Body of pancreas (tissue), 4 donors: ENCODE data around the gene CDK8.

Experiments used
- POLR2A ChIP-seq, 3 donors: fragments of 450-650 bp; IDR thresholded peaks; one replicate each; pipeline ENCODE4 v1.6.1; 2016; ENCODE audit warnings: antibody characterized with exemption in 3 of 3, mild to moderate bottlenecking in 2 of 3
- TF ChIP-seq, protein P1 (sequence below), 7 experiments: fragments of 450-650 bp in 4 of 7; fragments of 200-600 bp in 3 of 7; sonication (generic) in 3 of 7; IDR thresholded peaks; one replicate each; pipeline ENCODE4 v1.5.1; 2016 to 2019; ENCODE audit warnings: antibody characterized with exemption in 7 of 7

DNA sequence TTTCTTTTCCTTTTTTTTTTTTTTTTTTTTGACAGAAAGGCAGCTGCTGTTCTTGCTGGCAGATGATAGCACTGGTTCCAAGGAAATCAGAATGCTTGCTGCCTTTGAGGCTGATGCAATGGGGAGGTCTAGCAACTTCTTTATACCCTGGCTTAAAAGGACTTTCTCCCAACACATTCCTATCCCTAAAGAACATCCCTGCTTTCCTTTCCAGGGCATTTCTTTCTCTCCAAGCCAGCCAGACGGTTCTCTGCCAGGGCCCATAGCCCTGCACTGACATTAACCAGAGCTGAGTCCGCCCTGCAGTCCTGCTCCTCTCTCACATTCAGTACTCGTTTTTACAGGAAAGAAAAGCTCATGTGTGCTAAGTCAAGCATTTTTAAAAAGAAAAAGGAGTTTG is 169.7 kb downstream of the CDK8 start:
- no peak for TF ChIP-seq POLR2A (IDR thresholded peaks at IDR 0.05)
- TF ChIP-seq, protein P1, sequence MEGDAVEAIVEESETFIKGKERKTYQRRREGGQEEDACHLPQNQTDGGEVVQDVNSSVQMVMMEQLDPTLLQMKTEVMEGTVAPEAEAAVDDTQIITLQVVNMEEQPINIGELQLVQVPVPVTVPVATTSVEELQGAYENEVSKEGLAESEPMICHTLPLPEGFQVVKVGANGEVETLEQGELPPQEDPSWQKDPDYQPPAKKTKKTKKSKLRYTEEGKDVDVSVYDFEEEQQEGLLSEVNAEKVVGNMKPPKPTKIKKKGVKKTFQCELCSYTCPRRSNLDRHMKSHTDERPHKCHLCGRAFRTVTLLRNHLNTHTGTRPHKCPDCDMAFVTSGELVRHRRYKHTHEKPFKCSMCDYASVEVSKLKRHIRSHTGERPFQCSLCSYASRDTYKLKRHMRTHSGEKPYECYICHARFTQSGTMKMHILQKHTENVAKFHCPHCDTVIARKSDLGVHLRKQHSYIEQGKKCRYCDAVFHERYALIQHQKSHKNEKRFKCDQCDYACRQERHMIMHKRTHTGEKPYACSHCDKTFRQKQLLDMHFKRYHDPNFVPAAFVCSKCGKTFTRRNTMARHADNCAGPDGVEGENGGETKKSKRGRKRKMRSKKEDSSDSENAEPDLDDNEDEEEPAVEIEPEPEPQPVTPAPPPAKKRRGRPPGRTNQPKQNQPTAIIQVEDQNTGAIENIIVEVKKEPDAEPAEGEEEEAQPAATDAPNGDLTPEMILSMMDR (IDR thresholded peaks at IDR 0.05), result no peak
